RWPE2 (cell line): ENCODE results near the gene PAX7.
A peak's percentile ranks its signal among the peaks of the same experiment; 100 is the strongest.

Experiments
- ATAC-seq: fragments of 200-7000 bp; cut with Tn5 transposase; 3 replicates; pipeline ENCODE4 v1.9.1; 2021; ENCODE audit warnings: low read depth
- DNase-seq: peaks from one replicate; pipeline ENCODE4 v3.0.0-alpha.2; 2020; ENCODE audit warnings: low spot score
- H3K27ac ChIP-seq: fragments of 450-650 bp; 2 replicates; pipeline ENCODE4 v1.5.1; 2017; ENCODE audit warnings: mild to moderate bottlenecking; ENCODE audit not compliant: poor library complexity, severe bottlenecking
- H3K27me3 ChIP-seq: fragments of 250-450 bp; sonication (Bioruptor Pico); 2 replicates; pipeline ENCODE4 v1.5.1; 2021; ENCODE audit warnings: mild to moderate bottlenecking, moderate library complexity; ENCODE audit not compliant: insufficient read depth, poor library complexity, severe bottlenecking
- H3K36me3 ChIP-seq: fragments of 250-450 bp; sonication (Bioruptor Pico); 2 replicates; pipeline ENCODE4 v1.5.1; 2020; ENCODE audit warnings: low read depth, mild to moderate bottlenecking, moderate library complexity
- H3K4me1 ChIP-seq: fragments of 250-450 bp; sonication (Bioruptor Pico); 2 replicates; pipeline ENCODE4 v1.5.1; 2021; ENCODE audit warnings: mild to moderate bottlenecking, moderate library complexity; ENCODE audit not compliant: insufficient read depth, poor library complexity, severe bottlenecking
- H3K4me3 ChIP-seq: fragments of 250-450 bp; sonication (Bioruptor Pico); 2 replicates; pipeline ENCODE4 v1.5.1; 2021; ENCODE audit warnings: mild to moderate bottlenecking, moderate library complexity; ENCODE audit not compliant: severe bottlenecking
- H3K9me3 ChIP-seq: fragments of 250-450 bp; sonication (Bioruptor Pico); 2 replicates; pipeline ENCODE4 v1.5.1; 2021; ENCODE audit warnings: mild to moderate bottlenecking, moderate library complexity; ENCODE audit not compliant: severe bottlenecking
- TF ChIP-seq, protein P1 (sequence below): fragments of 450-650 bp; IDR thresholded peaks from one replicate; pipeline ENCODE4 v1.5.1; 2017; ENCODE audit warnings: mild to moderate bottlenecking, moderate library complexity; ENCODE audit not compliant: poor library complexity, severe bottlenecking

The PAX7 gene

DNA sequence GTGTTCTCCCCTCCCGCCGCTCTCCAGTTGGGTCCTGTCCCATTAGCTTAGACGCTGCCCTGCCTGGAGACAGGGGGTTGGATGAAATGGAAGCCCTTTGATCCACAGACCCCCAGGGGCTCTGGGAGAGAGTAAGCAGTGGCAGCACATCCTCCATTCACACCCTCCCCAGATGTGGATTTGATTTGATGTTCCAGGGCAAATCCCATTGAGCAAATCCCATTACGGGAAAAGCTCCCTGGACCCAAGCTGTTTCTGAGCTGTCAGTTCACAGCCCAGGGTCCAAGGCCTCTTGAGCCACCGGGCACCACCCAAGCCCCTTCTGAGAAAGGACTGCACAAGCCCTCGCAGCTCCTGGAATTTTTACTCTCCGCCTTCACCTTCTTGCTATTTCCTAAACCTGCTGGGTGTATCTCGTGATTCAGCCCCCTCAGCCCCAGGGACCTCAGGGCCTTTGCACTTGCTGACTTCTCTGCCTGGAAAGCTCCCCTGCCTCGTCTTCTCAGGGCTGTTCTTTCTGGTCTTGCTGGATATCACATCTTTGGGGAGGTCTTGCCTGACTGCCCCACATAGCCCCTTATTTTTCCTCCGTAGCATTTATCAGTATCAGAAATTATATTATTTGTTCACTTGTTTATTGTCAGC is 101.1 kb downstream of the PAX7 start:
- Histone ChIP-seq H3K27ac (no peak overlapping the region), H3K36me3 (no peaks in the 10 kb centered on the region), H3K27me3 (peaks cover 23% of the 10 kb centered on the region), H3K4me1 (no peaks in the 10 kb centered on the region), H3K9me3 (no peaks in the 10 kb centered on the region), H3K4me3 (no peak overlapping the region)
- no peak for DNase-seq
- TF ChIP-seq, protein P1, sequence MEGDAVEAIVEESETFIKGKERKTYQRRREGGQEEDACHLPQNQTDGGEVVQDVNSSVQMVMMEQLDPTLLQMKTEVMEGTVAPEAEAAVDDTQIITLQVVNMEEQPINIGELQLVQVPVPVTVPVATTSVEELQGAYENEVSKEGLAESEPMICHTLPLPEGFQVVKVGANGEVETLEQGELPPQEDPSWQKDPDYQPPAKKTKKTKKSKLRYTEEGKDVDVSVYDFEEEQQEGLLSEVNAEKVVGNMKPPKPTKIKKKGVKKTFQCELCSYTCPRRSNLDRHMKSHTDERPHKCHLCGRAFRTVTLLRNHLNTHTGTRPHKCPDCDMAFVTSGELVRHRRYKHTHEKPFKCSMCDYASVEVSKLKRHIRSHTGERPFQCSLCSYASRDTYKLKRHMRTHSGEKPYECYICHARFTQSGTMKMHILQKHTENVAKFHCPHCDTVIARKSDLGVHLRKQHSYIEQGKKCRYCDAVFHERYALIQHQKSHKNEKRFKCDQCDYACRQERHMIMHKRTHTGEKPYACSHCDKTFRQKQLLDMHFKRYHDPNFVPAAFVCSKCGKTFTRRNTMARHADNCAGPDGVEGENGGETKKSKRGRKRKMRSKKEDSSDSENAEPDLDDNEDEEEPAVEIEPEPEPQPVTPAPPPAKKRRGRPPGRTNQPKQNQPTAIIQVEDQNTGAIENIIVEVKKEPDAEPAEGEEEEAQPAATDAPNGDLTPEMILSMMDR = no peak
- ATAC-seq = no peak

DNA sequence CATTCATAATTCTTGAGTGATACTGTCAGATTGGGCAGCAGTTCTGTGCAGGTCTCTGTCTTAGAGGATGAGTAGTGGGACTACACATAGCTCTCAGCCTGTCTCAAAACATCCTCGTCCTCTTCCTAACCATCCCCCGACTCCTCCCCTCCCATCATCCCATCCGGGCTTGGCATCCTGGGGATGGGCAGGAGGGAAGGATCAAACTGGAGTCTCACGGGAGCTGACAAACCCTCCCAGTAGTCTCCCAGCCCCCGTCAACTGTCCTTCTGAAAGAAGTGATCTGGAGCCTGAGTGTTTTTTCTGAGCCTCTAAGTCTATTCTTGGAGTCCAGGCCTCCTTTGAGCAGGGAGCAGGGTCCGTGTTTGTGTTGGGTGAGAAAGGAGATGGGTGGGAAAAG is 102.0 kb downstream of the PAX7 start:
- DNase-seq (peak; percentile 22), ATAC-seq (no peak)
- TF ChIP-seq, protein P1 = no peak
- H3K4me3 ChIP-seq = no peak overlapping the region
- no peaks in the 10 kb centered on the region for H3K9me3 ChIP-seq
- no peak overlapping the region for H3K27ac ChIP-seq
- no peaks in the 10 kb centered on the region for H3K4me1 ChIP-seq
- peaks cover 15% of the 10 kb centered on the region for H3K27me3 ChIP-seq
- H3K36me3 ChIP-seq = no peaks in the 10 kb centered on the region

DNA sequence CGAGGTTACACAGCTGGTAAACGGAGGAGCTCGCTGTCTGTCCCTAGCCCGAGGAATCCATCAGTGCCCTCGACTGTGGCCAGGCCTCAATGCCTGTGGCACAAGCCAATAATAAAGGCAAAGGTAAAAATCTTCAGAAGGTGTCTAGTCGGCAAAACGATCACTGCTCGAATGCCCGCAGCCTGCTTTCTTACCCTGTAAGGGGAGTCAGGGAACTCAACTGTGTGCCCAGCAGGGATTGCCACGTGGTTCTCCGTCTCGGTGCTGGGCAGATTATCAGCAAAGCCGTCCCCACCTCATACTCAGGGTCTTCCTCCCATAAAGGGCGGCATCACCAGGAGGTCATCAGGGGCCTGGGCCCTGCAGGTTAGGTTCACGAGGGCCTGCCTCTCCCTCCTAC is 103.4 kb downstream of the PAX7 start:
- peak; percentile 43 for DNase-seq
- H3K4me1 ChIP-seq = no peaks in the 10 kb centered on the region
- no peak overlapping the region for H3K4me3 ChIP-seq
- TF ChIP-seq, protein P1 = no peak
- H3K27ac ChIP-seq = no peak overlapping the region
- no peaks in the 10 kb centered on the region for H3K36me3 ChIP-seq
- H3K27me3 ChIP-seq = peaks cover 11% of the 10 kb centered on the region
- H3K9me3 ChIP-seq = no peaks in the 10 kb centered on the region
- no peak for ATAC-seq

DNA sequence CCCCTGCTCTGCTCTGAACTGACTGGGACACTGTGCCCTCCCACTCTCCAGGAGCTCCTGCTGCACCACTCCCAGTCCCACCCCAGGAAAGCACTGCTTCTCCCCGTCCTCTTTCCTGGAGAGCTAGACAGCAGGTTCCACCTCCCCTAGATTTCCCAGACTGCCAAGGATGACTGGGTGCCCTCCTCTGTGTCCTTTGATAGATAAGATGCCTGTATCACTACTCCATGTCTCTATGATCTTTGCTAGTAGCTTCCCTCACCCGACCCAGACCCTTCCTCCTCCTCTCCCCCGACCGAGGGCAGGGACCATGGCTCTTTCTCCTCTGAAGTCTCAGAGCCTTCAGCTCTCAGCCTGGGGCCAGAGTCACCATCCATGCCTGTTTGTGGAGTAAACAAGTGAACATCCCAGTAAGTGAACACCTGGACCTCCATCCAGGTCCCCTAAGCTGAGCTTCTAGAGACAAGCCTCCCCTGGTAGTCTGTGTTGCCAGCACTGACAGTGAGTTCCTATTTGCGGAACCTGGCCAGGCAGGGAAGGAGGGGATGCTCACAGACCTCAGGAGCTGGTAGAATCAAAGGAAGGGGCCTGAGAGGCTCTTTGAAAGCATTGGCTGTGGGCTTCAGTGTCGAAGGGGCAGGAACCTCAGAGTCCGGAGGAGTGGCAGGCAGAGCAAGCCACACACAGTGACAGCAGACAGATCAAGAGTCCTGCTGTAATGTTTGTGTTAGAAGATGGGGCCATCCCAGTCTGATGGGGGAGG is 104.0 kb downstream of the PAX7 start:
- no peaks in the 10 kb centered on the region for H3K36me3 ChIP-seq
- ATAC-seq (no peak), DNase-seq (peak; percentile 8)
- TF ChIP-seq, protein P1 = no peak
- H3K4me3 ChIP-seq = no peak overlapping the region
- H3K27ac ChIP-seq = no peak overlapping the region
- H3K9me3 ChIP-seq = no peaks in the 10 kb centered on the region
- H3K27me3 ChIP-seq = peaks cover 12% of the 10 kb centered on the region
- H3K4me1 ChIP-seq = no peaks in the 10 kb centered on the region
